ENCODE measurements around the gene RFWD3.

GRCh38 chr16:74580833-74581232, 85.8 kb downstream of the RFWD3 start:
- no peak for TF ChIP-seq CTCF (IDR thresholded peaks at IDR 0.05; ENCODE audit: borderline replicate concordance, extremely low read depth, low read length, poor library complexity, severe bottlenecking)
- TF ChIP-seq EZH2 (IDR thresholded peaks at IDR 0.05; ENCODE audit: borderline replicate concordance, low read depth, low read length, severe bottlenecking): no peak
